LNCaP clone FGC (cell line): ENCODE results near the gene ADAM10.

Experiments used
- DNase-seq: peaks from one replicate; pipeline ENCODE4 v3.0.0-alpha.2; 2011; ENCODE audit warnings: low read depth
- H3K4me3 ChIP-seq: 2 replicates; pipeline ENCODE4 v1.5.1; 2011; ENCODE audit warnings: mild to moderate bottlenecking, low read depth, low read length, control low read depth
- CTCF ChIP-seq: IDR thresholded peaks from 2 replicates; pipeline ENCODE4 v1.5.1; 2012; ENCODE audit warnings: mild to moderate bottlenecking; ENCODE audit not compliant: control insufficient read depth, insufficient read depth; ENCODE audit errors: extremely low read depth

ADAM10 gene

GRCh38 chr15:58545307-58546065, 204.0 kb downstream of the ADAM10 start:
- no peak for DNase-seq
- TF ChIP-seq CTCF, result no peak
- H3K4me3 ChIP-seq, result no peak overlapping the region

GRCh38 chr15:58544756-58545155, 204.8 kb downstream of the ADAM10 start:
- TF ChIP-seq CTCF, result no peak
- H3K4me3 ChIP-seq, result no peak overlapping the region
- no peak for DNase-seq

- no peak overlapping the region for H3K4me3 ChIP-seq
- DNase-seq, result no peak
- TF ChIP-seq CTCF, result no peak
Observed at GRCh38 chr15:58543664-58544335, 205.7 kb downstream of the ADAM10 start.

GRCh38 chr15:58541410-58542087, 208.0 kb downstream of the ADAM10 start:
- DNase-seq, result no peak
- TF ChIP-seq CTCF, result no peak
- H3K4me3 ChIP-seq, result no peak overlapping the region

- no peak for DNase-seq
Observed at GRCh38 chr15:58539548-58539947, 210.0 kb downstream of the ADAM10 start.

GRCh38 chr15:58538901-58539300, 210.6 kb downstream of the ADAM10 start:
- no peak for DNase-seq
- no peak for TF ChIP-seq CTCF
- no peak overlapping the region for H3K4me3 ChIP-seq

More at GRCh38 chr15:58539548-58539947, 210.0 kb downstream of the ADAM10 start:
- H3K4me3 ChIP-seq, result no peak overlapping the region
- no peak for TF ChIP-seq CTCF
